Measurements from ENCODE around the gene TXNDC15. TPM values are rescaled to one million over a fixed set of nuclear protein-coding genes. Genes with fewer than 3 reads are reported as not detected.

The TXNDC15 gene
- total RNA-seq, 1 donor: 87.8 TPM

DNA sequence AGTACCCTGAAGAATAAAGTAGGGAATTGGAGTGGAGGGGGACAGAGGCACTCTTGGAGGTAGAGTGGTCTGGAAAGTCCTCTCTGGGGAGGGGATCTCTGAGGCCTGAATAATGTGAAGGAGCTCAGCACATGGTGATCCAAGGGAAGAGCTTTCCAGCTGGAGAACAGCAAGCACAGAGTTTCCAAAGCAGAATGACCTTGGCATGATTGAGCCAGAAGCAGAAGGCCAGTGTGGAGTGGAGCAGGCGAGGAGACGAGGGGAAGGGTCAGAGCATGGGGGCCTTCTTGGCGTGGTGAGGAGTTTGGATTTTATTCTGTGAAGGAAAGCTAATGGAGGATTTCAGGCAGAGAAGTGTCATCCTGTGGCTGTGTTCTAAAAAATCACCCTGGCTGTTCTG, 39.1 kb downstream of the TXNDC15 start:
- DNase-seq (ENCODE audit: low read depth in 2 of 3, low spot score in 2 of 3): no peak

DNA sequence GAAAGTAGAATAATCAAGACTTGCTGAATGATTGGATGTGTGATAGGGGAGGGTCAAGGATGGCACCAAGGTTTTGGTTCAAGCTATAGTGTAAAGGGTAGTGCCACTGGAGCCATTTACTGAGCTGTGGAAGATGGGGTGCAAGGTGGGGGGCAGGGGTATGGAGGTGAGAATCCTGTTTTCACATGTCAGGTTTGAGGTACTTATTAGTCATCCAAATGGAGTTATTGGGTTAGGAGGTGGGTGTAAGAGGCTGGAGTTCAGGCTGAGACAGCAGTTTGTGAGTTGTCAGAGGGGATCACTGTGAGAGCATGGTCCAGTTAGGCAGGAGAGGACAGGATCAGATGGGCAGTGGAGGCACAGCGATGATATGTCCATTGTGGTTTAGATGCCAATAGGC, 39.6 kb downstream of the TXNDC15 start:
- no peak for DNase-seq (ENCODE audit: low read depth in 2 of 3, low spot score in 2 of 3)

DNA sequence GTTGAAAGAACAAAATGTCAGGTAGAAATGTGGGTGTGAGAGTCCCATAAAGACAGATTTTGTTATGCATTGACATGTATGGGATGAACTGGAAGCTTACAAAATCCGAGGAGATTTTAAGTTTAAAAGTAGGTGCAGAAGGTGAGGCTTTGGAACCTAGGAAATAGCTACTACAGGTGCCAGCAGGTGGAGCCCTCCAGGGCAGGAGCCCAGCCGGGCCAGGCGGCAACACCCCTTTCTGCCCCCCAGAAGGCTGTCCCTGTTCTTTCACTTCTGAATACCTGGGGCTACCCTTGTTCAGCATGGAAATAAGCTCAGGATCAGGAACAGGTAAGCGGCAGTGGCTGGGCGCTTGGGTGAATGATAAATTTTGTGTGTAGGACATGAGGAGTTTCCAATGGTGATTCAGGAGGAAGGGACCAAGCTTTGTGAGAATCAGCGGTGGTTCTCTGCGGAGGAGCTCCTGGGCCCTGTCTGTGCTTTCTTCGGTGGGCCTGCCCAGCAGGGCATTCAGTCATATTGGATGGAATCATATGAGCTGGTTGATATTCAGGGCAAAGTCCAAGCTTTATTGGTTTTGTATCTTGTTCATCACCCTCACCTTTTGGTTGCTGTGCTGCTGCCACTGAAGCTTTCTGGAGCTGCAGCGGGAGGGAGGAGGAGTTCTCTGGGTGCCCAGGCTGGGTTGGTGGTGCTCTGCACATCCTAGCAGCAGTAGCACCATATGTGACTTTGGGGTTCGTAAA, 43.1 kb downstream of the TXNDC15 start:
- DNase-seq (ENCODE audit: low read depth in 2 of 3, low spot score in 2 of 3): no peak

DNA sequence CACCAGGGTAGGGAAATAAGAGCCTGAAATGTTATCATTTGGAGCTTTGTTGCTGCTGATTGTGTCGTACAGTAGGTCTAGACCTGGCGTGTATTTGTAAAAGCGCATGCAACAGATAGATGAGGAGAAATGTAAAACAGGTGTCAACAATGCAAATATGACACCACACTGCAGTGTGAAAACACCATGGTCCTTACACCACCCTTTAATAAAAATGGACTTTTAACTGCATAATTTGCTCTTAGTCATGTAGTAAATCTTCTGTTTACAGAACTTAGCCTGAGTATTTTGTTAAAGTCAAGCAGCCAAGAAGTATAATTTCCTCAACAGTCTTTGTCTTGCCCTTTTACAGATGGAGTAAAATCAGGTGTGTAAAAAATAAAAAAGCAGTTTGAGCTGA, 44.7 kb downstream of the TXNDC15 start:
- no peak for DNase-seq (ENCODE audit: low read depth in 2 of 3, low spot score in 2 of 3)

DNA sequence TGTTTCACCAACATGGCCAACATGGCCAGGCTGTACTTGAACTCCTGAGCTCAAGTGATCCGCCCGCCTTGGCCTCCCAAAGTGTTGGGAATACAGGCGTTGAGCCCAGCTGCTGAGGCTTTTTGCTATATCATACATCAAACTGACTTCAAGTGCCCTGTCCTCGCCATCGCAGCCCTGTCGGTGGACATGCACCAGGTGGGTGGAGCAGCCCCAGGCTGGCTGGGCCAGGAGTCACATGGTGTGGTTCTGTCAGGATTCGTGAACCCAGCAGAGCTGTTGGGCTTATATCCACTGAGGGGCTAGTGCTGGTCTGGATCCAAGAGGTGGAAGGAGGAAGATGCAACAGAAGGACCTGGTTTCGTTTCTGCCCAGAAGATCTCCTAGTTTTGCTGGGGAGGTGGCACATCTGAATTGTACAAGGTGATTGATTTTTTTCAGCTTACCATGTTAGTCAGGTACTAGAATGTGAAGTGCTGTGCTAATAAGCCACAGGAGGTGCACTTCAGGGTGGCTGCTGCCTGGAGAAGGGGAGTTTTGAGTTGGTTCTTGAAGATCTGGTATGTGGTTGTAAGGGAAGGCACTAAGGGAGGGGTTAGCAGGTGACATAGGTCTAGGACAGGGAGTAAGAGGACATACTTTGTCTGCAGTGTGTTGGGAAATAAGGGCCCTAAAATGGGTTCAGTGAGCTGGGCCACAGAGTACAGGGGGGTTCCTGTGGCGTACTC, 46.8 kb downstream of the TXNDC15 start:
- no peak for DNase-seq (ENCODE audit: low read depth in 2 of 3, low spot score in 2 of 3)

DNA sequence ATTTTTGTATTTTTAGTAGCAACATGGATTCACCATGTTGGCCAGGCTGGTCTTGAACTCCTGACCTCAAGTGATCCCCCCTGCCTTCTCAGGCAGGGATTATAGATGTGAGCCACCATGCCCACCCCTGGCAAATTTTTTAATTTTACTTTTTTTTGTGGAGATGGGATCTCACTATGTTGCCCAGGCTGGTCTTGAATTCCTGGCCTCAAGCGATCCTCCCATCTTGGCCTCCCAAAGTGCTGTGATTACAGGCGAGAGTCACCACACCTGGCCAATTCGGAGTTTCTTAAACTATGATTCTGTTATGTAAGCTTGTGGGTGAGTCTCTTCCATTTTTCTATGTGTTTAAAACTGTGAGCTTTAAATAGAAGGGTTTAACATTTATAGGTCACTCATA, 58.3 kb downstream of the TXNDC15 start:
- no peak for DNase-seq (ENCODE audit: low read depth in 2 of 3, low spot score in 2 of 3)

- DNase-seq (ENCODE audit: low read depth in 2 of 3, low spot score in 2 of 3): no peak
These were observed 60.0 kb downstream of the TXNDC15 start for GRCh38 chr5:134934202-134934601.

DNA sequence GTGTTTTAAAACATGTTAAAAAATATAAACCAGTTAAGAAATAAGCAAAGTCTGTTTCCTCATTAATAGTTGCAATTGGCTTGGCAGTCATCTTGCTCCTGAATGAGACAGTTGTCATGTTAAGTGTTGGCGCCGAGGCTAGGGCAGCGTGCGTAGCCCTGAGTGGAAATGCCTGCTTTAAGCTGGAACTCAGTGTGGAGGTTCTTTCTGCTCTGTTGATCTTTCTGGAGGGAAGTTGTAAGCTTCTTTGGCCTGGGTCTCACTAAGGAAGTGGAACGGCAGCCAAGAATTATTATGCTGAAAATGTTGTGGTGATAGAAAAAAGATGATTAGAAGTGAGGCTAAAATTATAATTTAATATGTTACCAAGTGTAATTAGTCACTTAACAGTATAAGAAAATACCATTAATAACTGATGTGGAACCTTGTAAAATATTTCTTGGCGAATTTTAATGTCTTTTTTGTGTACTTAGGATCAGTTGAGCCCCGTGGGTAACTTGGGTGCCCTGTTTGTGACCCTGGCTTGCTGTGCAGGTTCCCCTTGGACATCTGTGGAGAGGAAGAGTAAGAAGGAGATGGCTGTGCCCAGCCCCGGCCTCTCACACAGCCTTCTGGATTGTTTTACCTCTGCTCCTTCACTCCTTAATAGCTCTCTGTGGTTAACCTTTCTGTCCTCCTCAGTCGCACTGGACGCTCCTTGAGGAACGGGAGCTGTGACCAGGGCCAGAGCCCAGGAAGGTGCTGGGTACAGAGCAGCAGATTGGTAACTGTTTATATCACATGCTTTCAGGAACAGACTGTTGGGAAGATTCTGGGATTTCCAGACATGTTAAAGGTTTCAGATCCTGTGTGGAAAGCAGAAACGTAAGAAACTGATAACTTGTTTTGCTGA, 61.8 kb downstream of the TXNDC15 start:
- DNase-seq (ENCODE audit: low read depth in 2 of 3, low spot score in 2 of 3): no peak

- DNase-seq (ENCODE audit: low read depth in 2 of 3, low spot score in 2 of 3): no peak
These were observed 63.4 kb downstream of the TXNDC15 start for GRCh38 chr5:134937526-134937925.

GRCh38 chr5:134938030-134938429, 63.9 kb downstream of the TXNDC15 start:
- no peak for DNase-seq (ENCODE audit: low read depth in 2 of 3, low spot score in 2 of 3)

DNA sequence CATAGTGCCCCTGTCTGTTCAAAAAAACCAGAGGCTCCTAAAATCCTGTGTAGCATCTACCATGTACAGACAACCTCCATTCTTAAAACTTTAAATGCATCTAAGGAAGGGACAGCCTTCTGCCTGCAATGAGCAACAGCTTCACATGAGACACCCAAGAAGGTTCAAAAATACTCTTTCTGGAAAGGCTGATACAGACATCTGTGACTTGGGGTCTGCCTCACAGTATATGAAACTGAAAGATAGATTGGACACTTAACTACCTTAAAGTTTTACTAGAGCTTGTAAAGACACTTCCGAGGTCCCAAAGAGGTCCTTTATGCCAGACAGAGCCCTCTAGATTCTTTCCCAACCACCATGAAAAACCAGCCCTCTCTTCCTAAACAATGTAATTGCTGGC, 65.3 kb downstream of the TXNDC15 start:
- DNase-seq (ENCODE audit: low read depth in 2 of 3, low spot score in 2 of 3): no peak

DNA sequence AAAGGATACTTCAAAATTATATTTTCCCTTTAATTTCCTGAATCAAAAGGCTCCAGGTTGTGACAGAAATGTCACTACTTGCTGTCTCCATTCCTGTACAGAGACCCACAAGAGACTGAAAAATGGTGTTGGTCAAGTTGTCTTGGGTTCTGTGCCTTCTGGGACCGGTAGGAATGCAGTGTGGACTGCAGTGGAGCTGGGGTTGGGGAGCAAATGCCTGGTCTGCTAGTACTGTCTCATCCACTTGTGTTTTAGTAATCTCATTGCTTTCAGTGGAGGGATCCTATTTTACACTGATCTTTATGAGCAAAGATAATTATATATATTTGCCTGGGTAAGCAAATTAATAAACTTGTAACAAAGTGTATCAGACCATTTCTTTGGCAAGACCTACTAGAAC, 69.4 kb downstream of the TXNDC15 start:
- DNase-seq (ENCODE audit: low read depth in 2 of 3, low spot score in 2 of 3): no peak

- peak in 1 of 3 donors; percentile 5 for DNase-seq (ENCODE audit: low read depth in 2 of 3, low spot score in 2 of 3)
These were observed 70.5 kb downstream of the TXNDC15 start for GRCh38 chr5:134944630-134945029.

GRCh38 chr5:134945041-134945440, 70.9 kb downstream of the TXNDC15 start:
- DNase-seq (ENCODE audit: low read depth in 2 of 3, low spot score in 2 of 3): no peak

- DNase-seq (ENCODE audit: low read depth in 2 of 3, low spot score in 2 of 3): no peak
These were observed 74.7 kb downstream of the TXNDC15 start for GRCh38 chr5:134948911-134949310.

DNA sequence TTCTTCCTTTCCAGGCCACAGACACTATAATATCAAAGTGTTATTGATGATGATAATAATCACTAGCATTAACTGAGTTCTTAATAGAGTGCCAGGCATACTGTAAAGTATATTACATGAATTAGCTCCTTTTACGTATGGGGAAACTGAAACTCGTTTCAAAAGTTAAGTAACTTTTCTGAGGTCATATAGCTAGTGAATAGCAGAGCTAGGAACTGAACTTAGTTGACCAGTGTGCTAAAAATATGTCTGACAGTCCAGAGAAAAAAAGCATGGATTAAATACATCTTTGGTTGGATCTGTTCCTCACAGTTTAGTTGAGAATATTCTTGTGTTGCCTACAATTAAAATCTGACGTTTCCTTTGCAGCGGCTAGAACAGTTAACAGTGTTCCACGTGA, 75.1 kb downstream of the TXNDC15 start:
- no peak for DNase-seq (ENCODE audit: low read depth in 2 of 3, low spot score in 2 of 3)

Small RNA genes lying within 50 kb of the gene (small RNA-seq; reads per million reads assigned to genes)
- not detected for gene MIR4461
- not detected for gene MTND3P25
- gene MTND4LP30: not detected

Other genes with a start within 250 kb of the TXNDC15 start
- gene SAR1B, start 241.5 kb upstream of the TXNDC15 start, total RNA-seq: 10.8 TPM
- gene SEC24A, start 225.6 kb upstream of the TXNDC15 start, total RNA-seq: 7.3 TPM
- 28.5 TPM for gene CAMLG, start 135.8 kb upstream of the TXNDC15 start, total RNA-seq
- 13.2 TPM for gene DDX46, start 115.6 kb upstream of the TXNDC15 start, total RNA-seq
- 15.3 TPM for gene C5orf24, start 28.4 kb upstream of the TXNDC15 start, total RNA-seq
- gene PCBD2, start 30.8 kb downstream of the TXNDC15 start, total RNA-seq: 5.9 TPM
- 0.27 TPM for gene CATSPER3, start 93.5 kb downstream of the TXNDC15 start, total RNA-seq
- under 0.01 TPM for gene PITX1, start 159.9 kb downstream of the TXNDC15 start, total RNA-seq